ENCODE measurements around the gene LZTR1. TPM values are rescaled to one million over a fixed set of nuclear protein-coding genes. Genes with fewer than 3 reads are reported as not detected.

The LZTR1 gene
- total RNA-seq, 4 donors from 2014 or later: 18.2 to 73.7 (median 56.1) TPM

GRCh38 chr22:20987375-20987774 lies 5.3 kb downstream of the LZTR1 start:
- no peaks in the 10 kb centered on the region for H3K36me3 ChIP-seq
- intact Hi-C loops (cut with DNase I; ENCODE audit: low total_unique reads): no loop called here
- no peak for TF ChIP-seq POLR2A (IDR thresholded peaks at IDR 0.05)
- TF ChIP-seq CTCF (IDR thresholded peaks at IDR 0.05): no peak
- H3K9me3 ChIP-seq: no peaks in the 10 kb centered on the region
- H3K4me1 ChIP-seq: peaks cover 0 to 11% of the 10 kb centered on the region in 2 donors
- DNase-seq: no peak
- no peaks in the 10 kb centered on the region for H3K27me3 ChIP-seq
- no peak overlapping the region for H3K27ac ChIP-seq
- no peak overlapping the region for H3K4me3 ChIP-seq

- Histone ChIP-seq H3K4me3 (no peak overlapping the region), H3K27me3 (no peaks in the 10 kb centered on the region), H3K36me3 (no peaks in the 10 kb centered on the region), H3K9me3 (no peaks in the 10 kb centered on the region), H3K4me1 (peaks cover 0 to under 1% of the 10 kb centered on the region in 2 donors), H3K27ac (no peak overlapping the region)
- DNase-seq: no peak
- intact Hi-C loops (cut with DNase I; ENCODE audit: low total_unique reads): no loop called here
- TF ChIP-seq CTCF (IDR thresholded peaks at IDR 0.05) (no peak), POLR2A (IDR thresholded peaks at IDR 0.05) (no peak)
Observed at GRCh38 chr22:20988573-20989322, 6.7 kb downstream of the LZTR1 start.

- H3K4me1 ChIP-seq: no peaks in the 10 kb centered on the region
- no peak for TF ChIP-seq POLR2A (IDR thresholded peaks at IDR 0.05)
- no peak for TF ChIP-seq CTCF (IDR thresholded peaks at IDR 0.05)
- H3K4me3 ChIP-seq: no peak overlapping the region
- intact Hi-C loops (cut with DNase I; ENCODE audit: low total_unique reads): no loop called here
- H3K9me3 ChIP-seq: no peaks in the 10 kb centered on the region
- no peaks in the 10 kb centered on the region for H3K36me3 ChIP-seq
- H3K27ac ChIP-seq: no peak overlapping the region
- no peak for DNase-seq
- no peaks in the 10 kb centered on the region for H3K27me3 ChIP-seq
Observed at GRCh38 chr22:20989323-20990138, 7.4 kb downstream of the LZTR1 start.

- H3K27ac ChIP-seq: no peak overlapping the region
- H3K9me3 ChIP-seq: no peaks in the 10 kb centered on the region
- no peaks in the 10 kb centered on the region for H3K36me3 ChIP-seq
- H3K4me3 ChIP-seq: no peak overlapping the region
- intact Hi-C loops (cut with DNase I; ENCODE audit: low total_unique reads): no loop called here
- H3K27me3 ChIP-seq: no peaks in the 10 kb centered on the region
- H3K4me1 ChIP-seq: no peaks in the 10 kb centered on the region
- no peak for TF ChIP-seq POLR2A (IDR thresholded peaks at IDR 0.05)
- no peak for TF ChIP-seq CTCF (IDR thresholded peaks at IDR 0.05)
- no peak for DNase-seq
Observed at GRCh38 chr22:20990184-20991180, 8.4 kb downstream of the LZTR1 start.

Measured in uterus (tissue), 4 donors.